ENCODE measurements around the gene LARP1B.

DNA sequence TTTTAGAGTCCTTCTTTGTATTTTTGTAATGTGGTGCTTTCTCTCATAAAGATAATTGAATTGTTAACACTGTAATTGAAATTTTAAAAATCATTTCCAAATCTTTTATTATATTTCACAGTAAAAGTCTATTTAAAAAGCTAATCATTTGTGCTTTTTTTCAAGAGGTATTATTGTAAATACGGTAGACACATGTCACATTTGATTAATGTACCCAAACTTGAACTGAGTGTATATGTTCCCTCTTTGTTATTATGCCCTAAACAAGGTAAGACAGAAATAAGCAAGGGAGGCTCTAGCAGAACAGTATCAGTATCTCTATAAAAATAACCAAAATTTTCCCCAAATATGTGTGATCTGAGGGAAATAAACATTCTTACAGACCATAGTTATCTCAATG is 21.5 kb upstream of the LARP1B start:
- TF ChIP-seq, protein P1, sequence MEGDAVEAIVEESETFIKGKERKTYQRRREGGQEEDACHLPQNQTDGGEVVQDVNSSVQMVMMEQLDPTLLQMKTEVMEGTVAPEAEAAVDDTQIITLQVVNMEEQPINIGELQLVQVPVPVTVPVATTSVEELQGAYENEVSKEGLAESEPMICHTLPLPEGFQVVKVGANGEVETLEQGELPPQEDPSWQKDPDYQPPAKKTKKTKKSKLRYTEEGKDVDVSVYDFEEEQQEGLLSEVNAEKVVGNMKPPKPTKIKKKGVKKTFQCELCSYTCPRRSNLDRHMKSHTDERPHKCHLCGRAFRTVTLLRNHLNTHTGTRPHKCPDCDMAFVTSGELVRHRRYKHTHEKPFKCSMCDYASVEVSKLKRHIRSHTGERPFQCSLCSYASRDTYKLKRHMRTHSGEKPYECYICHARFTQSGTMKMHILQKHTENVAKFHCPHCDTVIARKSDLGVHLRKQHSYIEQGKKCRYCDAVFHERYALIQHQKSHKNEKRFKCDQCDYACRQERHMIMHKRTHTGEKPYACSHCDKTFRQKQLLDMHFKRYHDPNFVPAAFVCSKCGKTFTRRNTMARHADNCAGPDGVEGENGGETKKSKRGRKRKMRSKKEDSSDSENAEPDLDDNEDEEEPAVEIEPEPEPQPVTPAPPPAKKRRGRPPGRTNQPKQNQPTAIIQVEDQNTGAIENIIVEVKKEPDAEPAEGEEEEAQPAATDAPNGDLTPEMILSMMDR (conservative IDR thresholded peaks at IDR 0.05; ENCODE audit: low read length), result no peak
- no peak for TF ChIP-seq EZH2phosphoT487 (IDR thresholded peaks at IDR 0.05; ENCODE audit: borderline replicate concordance, low read depth, low read length)

Data from OCI-LY7 (cell line).